AG04450 (cell line): Measurements from ENCODE around the gene CABP4. TPM values are rescaled to one million over a fixed set of nuclear protein-coding genes. Genes with fewer than 3 reads are reported as not detected.

Source experiments
- CTCF ChIA-PET: fragments of 300-600, 350-600 bp; formaldehyde crosslinking; extraction: SDS; loops from one replicate; lab custom pipeline; 2022; ENCODE audit warnings: antibody characterized with exemption, inconsistent platforms; lab: Charles Lee
- POLR2A ChIA-PET: fragments of 350-600 bp; formaldehyde crosslinking; extraction: SDS; loops from one replicate; lab custom pipeline; 2021; ENCODE audit warnings: antibody characterized with exemption, inconsistent platforms; lab: Yijun Ruan, JAX
- DNase-seq: peaks from one replicate; pipeline ENCODE4 v3.0.0-alpha.2; 2011; ENCODE audit warnings: low read depth, low spot score
- H3K27ac ChIP-seq: one replicate; pipeline ENCODE4 v1.5.1; 2012; ENCODE audit warnings: low read depth, low read length, control low read depth
- H3K27me3 ChIP-seq: one replicate; pipeline ENCODE4 v1.6.0; 2012; ENCODE audit warnings: low read length; ENCODE audit not compliant: control insufficient read depth, insufficient read depth
- H3K4me3 ChIP-seq: 2 replicates; pipeline ENCODE4 v1.5.1; 2011; ENCODE audit warnings: mild to moderate bottlenecking, low read depth, low read length, control low read depth
- H3K9me3 ChIP-seq: 2 replicates; pipeline ENCODE4 v1.5.1; 2012; ENCODE audit warnings: low read length; ENCODE audit not compliant: control insufficient read depth, insufficient read depth
- CTCF ChIP-seq: IDR thresholded peaks from 2 replicates; pipeline ENCODE4 v1.5.1; 2011; ENCODE audit warnings: low read depth, low read length, control low read depth, inconsistent platforms
- polyA plus RNA-seq: library from polyadenylated mRNA; depleted of rRNA; stranded (reverse); fragments of >200 nt; gene quantifications from 2 replicates; pipeline ENCODE4 v1.2.3, GENCODE V29; 2011

The CABP4 gene
- polyA plus RNA-seq, 1 experiment: not detected

- no peak for DNase-seq
- POLR2A ChIA-PET: interaction anchor here (1.7 kb wide), 1 partner anchor 16 kb away, joined by 3 read pairs; the partner anchor contains the start of gene AIP
- Histone ChIP-seq H3K9me3 (no peaks in the 10 kb centered on the region; the same call in 1 of the 2 replicates), H3K27ac (no peak overlapping the region), H3K4me3 (no peak overlapping the region), H3K27me3 (no peaks in the 10 kb centered on the region)
- CTCF ChIA-PET: no interaction called here
- no peak for TF ChIP-seq CTCF
Measured at GRCh38 chr11:67498544-67498972, 43.4 kb downstream of the CABP4 start.

GRCh38 chr11:67499808-67500483, 44.8 kb downstream of the CABP4 start:
- CTCF ChIA-PET: no interaction called here
- no peak for DNase-seq
- Histone ChIP-seq H3K4me3 (no peak overlapping the region), H3K9me3 (no peaks in the 10 kb centered on the region; the same call in 1 of the 2 replicates), H3K27me3 (no peaks in the 10 kb centered on the region), H3K27ac (no peak overlapping the region)
- no peak for TF ChIP-seq CTCF
- POLR2A ChIA-PET: interaction anchor here (1.7 kb wide), 1 partner anchor 17 kb away, joined by 3 read pairs; the partner anchor contains the start of gene AIP

GRCh38 chr11:67500484-67500821, 45.3 kb downstream of the CABP4 start:
- CTCF ChIA-PET: no interaction called here
- POLR2A ChIA-PET: no interaction called here
- no peak for DNase-seq
- Histone ChIP-seq H3K9me3 (no peaks in the 10 kb centered on the region; the same call in 1 of the 2 replicates), H3K27me3 (no peaks in the 10 kb centered on the region), H3K4me3 (no peak overlapping the region), H3K27ac (no peak overlapping the region)
- no peak for TF ChIP-seq CTCF

- Histone ChIP-seq H3K27me3 (no peaks in the 10 kb centered on the region), H3K27ac (no peak overlapping the region), H3K4me3 (no peak overlapping the region), H3K9me3 (no peaks in the 10 kb centered on the region; the same call in 1 of the 2 replicates)
- CTCF ChIA-PET: no interaction called here
- POLR2A ChIA-PET: no interaction called here
- TF ChIP-seq CTCF: no peak
- DNase-seq: no peak
Measured at GRCh38 chr11:67500831-67501715, 45.9 kb downstream of the CABP4 start.

GRCh38 chr11:67501854-67502253, 46.7 kb downstream of the CABP4 start:
- H3K27me3 ChIP-seq: no peaks in the 10 kb centered on the region
- H3K4me3 ChIP-seq: no peak overlapping the region
- ChIA-PET POLR2A (no interaction called here), CTCF (no interaction called here)
- H3K9me3 ChIP-seq: no peaks in the 10 kb centered on the region; the same call in 1 of the 2 replicates
- DNase-seq: no peak
- no peak for TF ChIP-seq CTCF
- H3K27ac ChIP-seq: no peak overlapping the region
